ENCODE results near the gene KRT27. TPM values are rescaled to one million over a fixed set of nuclear protein-coding genes. Genes with fewer than 3 reads are reported as not detected.

Gene KRT27
- polyA plus RNA-seq, 5 donors: 0.10 to 0.43 (median 0.34) TPM; not detected in 1

- no peak for DNase-seq
Measured at GRCh38 chr17:40810494-40810893, 28.1 kb upstream of the KRT27 start.

GRCh38 chr17:40809721-40810421 lies 27.5 kb upstream of the KRT27 start:
- no peak for DNase-seq

GRCh38 chr17:40806131-40806530 lies 23.8 kb upstream of the KRT27 start:
- DNase-seq: no peak

GRCh38 chr17:40803617-40804082 lies 21.3 kb upstream of the KRT27 start:
- peak; percentile 31 to 38 for DNase-seq

- no peak for DNase-seq
Measured at GRCh38 chr17:40801157-40801556, 18.8 kb upstream of the KRT27 start.

- no peak for DNase-seq
Measured at GRCh38 chr17:40800381-40800780, 18.0 kb upstream of the KRT27 start.

GRCh38 chr17:40799859-40800258 lies 17.5 kb upstream of the KRT27 start, which contains the start of gene KRT28:
Gene KRT28 (minus strand): TSS chr17:40799959. CDS start chr17:40799893, 66 bp downstream.
- DNase-seq: no peak

GRCh38 chr17:40796846-40797245 lies 14.5 kb upstream of the KRT27 start:
- DNase-seq: no peak

- no peak for DNase-seq
Measured at GRCh38 chr17:40795019-40795667, 12.8 kb upstream of the KRT27 start.

- DNase-seq: no peak
Measured at GRCh38 chr17:40794466-40794865, 12.1 kb upstream of the KRT27 start.

GRCh38 chr17:40793832-40794231 lies 11.5 kb upstream of the KRT27 start:
- no peak for DNase-seq

GRCh38 chr17:40791787-40792436 lies 9.6 kb upstream of the KRT27 start:
- DNase-seq: peak; percentile 49 to 62

GRCh38 chr17:40791111-40791510 lies 8.8 kb upstream of the KRT27 start:
- DNase-seq: peak; percentile 43 to 57

- peak; percentile 29 to 47 for DNase-seq
Measured at GRCh38 chr17:40779181-40779909, 3.0 kb downstream of the KRT27 start.

- no peak for DNase-seq
Measured at GRCh38 chr17:40778461-40778860, 3.9 kb downstream of the KRT27 start.

- DNase-seq: no peak
Measured at GRCh38 chr17:40777971-40778370, 4.4 kb downstream of the KRT27 start.

- DNase-seq: no peak
Measured at GRCh38 chr17:40777459-40777858, 4.9 kb downstream of the KRT27 start.

GRCh38 chr17:40775945-40776344 lies 6.4 kb downstream of the KRT27 start:
- DNase-seq: no peak

- no peak for DNase-seq
Measured at GRCh38 chr17:40772101-40772500, 10.2 kb downstream of the KRT27 start, which contains the start of gene KRT26. Gene KRT26 (minus strand): TSS chr17:40772201. CDS start chr17:40772113, 88 bp downstream.

GRCh38 chr17:40765657-40766056 lies 16.7 kb downstream of the KRT27 start:
- DNase-seq: no peak

- no peak for DNase-seq
Measured at GRCh38 chr17:40763752-40764151, 18.6 kb downstream of the KRT27 start.

Measured in right lung (tissue), 5 donors.